RWPE2 (cell line): ENCODE results near the gene CRY1.

Source experiments
- ATAC-seq: fragments of 200-7000 bp; cut with Tn5 transposase; 3 replicates; pipeline ENCODE4 v1.9.1; 2021; ENCODE audit warnings: low read depth
- DNase-seq: peaks from one replicate; pipeline ENCODE4 v3.0.0-alpha.2; 2020; ENCODE audit warnings: low spot score
- H3K27ac ChIP-seq: fragments of 450-650 bp; 2 replicates; pipeline ENCODE4 v1.5.1; 2017; ENCODE audit warnings: mild to moderate bottlenecking; ENCODE audit not compliant: poor library complexity, severe bottlenecking
- H3K27me3 ChIP-seq: fragments of 250-450 bp; sonication (Bioruptor Pico); 2 replicates; pipeline ENCODE4 v1.5.1; 2021; ENCODE audit warnings: mild to moderate bottlenecking, moderate library complexity; ENCODE audit not compliant: insufficient read depth, poor library complexity, severe bottlenecking
- H3K36me3 ChIP-seq: fragments of 250-450 bp; sonication (Bioruptor Pico); 2 replicates; pipeline ENCODE4 v1.5.1; 2020; ENCODE audit warnings: low read depth, mild to moderate bottlenecking, moderate library complexity
- H3K4me1 ChIP-seq: fragments of 250-450 bp; sonication (Bioruptor Pico); 2 replicates; pipeline ENCODE4 v1.5.1; 2021; ENCODE audit warnings: mild to moderate bottlenecking, moderate library complexity; ENCODE audit not compliant: insufficient read depth, poor library complexity, severe bottlenecking
- H3K4me3 ChIP-seq: fragments of 250-450 bp; sonication (Bioruptor Pico); 2 replicates; pipeline ENCODE4 v1.5.1; 2021; ENCODE audit warnings: mild to moderate bottlenecking, moderate library complexity; ENCODE audit not compliant: severe bottlenecking
- H3K9me3 ChIP-seq: fragments of 250-450 bp; sonication (Bioruptor Pico); 2 replicates; pipeline ENCODE4 v1.5.1; 2021; ENCODE audit warnings: mild to moderate bottlenecking, moderate library complexity; ENCODE audit not compliant: severe bottlenecking
- CTCF ChIP-seq: fragments of 450-650 bp; IDR thresholded peaks from one replicate; pipeline ENCODE4 v1.5.1; 2017; ENCODE audit warnings: mild to moderate bottlenecking, moderate library complexity; ENCODE audit not compliant: poor library complexity, severe bottlenecking

Gene CRY1

GRCh38 chr12:107119091-107119490 lies 25.7 kb upstream of the CRY1 start:
- no peaks in the 10 kb centered on the region for H3K36me3 ChIP-seq
- H3K9me3 ChIP-seq = no peaks in the 10 kb centered on the region
- ATAC-seq (no peak), DNase-seq (no peak)
- no peaks in the 10 kb centered on the region for H3K27me3 ChIP-seq
- no peaks in the 10 kb centered on the region for H3K4me1 ChIP-seq
- no peak for TF ChIP-seq CTCF
- no peak overlapping the region for H3K4me3 ChIP-seq
- H3K27ac ChIP-seq = no peak overlapping the region

- H3K4me1 ChIP-seq = no peaks in the 10 kb centered on the region
Measured at GRCh38 chr12:107118624-107119023, 25.3 kb upstream of the CRY1 start.

GRCh38 chr12:107115119-107115518 lies 21.8 kb upstream of the CRY1 start:
- H3K36me3 ChIP-seq = no peaks in the 10 kb centered on the region
- H3K27ac ChIP-seq = no peak overlapping the region
- ATAC-seq = no peak
- no peak for TF ChIP-seq CTCF
- no peaks in the 10 kb centered on the region for H3K4me1 ChIP-seq
- no peaks in the 10 kb centered on the region for H3K9me3 ChIP-seq
- no peak for DNase-seq
- no peaks in the 10 kb centered on the region for H3K27me3 ChIP-seq
- no peak overlapping the region for H3K4me3 ChIP-seq

More at GRCh38 chr12:107118624-107119023, 25.3 kb upstream of the CRY1 start:
- Histone ChIP-seq H3K9me3 (no peaks in the 10 kb centered on the region), H3K27ac (no peak overlapping the region), H3K27me3 (no peaks in the 10 kb centered on the region), H3K36me3 (no peaks in the 10 kb centered on the region), H3K4me3 (no peak overlapping the region)
- no peak for ATAC-seq
- TF ChIP-seq CTCF = no peak
- no peak for DNase-seq

GRCh38 chr12:107111314-107111713 lies 18.0 kb upstream of the CRY1 start:
- no peaks in the 10 kb centered on the region for H3K9me3 ChIP-seq
- no peaks in the 10 kb centered on the region for H3K4me1 ChIP-seq

More at GRCh38 chr12:107111314-107111713, 18.0 kb upstream of the CRY1 start:
- Histone ChIP-seq H3K36me3 (no peaks in the 10 kb centered on the region), H3K27ac (no peak overlapping the region), H3K4me3 (no peak overlapping the region), H3K27me3 (no peaks in the 10 kb centered on the region)
- TF ChIP-seq CTCF = no peak
- DNase-seq (no peak), ATAC-seq (no peak)
